Gastroesophageal sphincter (tissue), 4 donors: ENCODE results near the gene MBL2. TPM values are rescaled to one million over a fixed set of nuclear protein-coding genes. Genes with fewer than 3 reads are reported as not detected.

Experiments
- ATAC-seq: fragments of 150-250 bp; one replicate; pipeline ENCODE4 v1.9.1; 2016; ENCODE audit warnings: mild to moderate bottlenecking, moderate library complexity
- H3K27ac ChIP-seq, 4 donors: fragments of 200-600 bp; sonication (generic) in 3 of 4; 1 replicate in 3 of 4; 2 replicates in 1 of 4; pipeline ENCODE4 v1.5.1; 2016 to 2019
- H3K27me3 ChIP-seq: fragments of 200-600 bp; sonication (generic); one replicate; pipeline ENCODE4 v1.5.1; 2019
- H3K36me3 ChIP-seq, 2 donors: fragments of 200-600 bp; sonication (generic); one replicate each; pipeline ENCODE4 v1.5.1; 2019; ENCODE audit warnings: control low read depth in 1 of 2
- H3K4me1 ChIP-seq, 3 donors: fragments of 200-600 bp; sonication (generic); 1 replicate in 2 of 3; 2 replicates in 1 of 3; pipeline ENCODE4 v1.5.1; 2016 to 2019; ENCODE audit warnings: control low read depth in 2 of 3
- H3K4me3 ChIP-seq, 2 donors: fragments of 200-600 bp; sonication (generic); one replicate each; pipeline ENCODE4 v1.5.1; 2019; ENCODE audit warnings: mild to moderate bottlenecking in 1 of 2, moderate library complexity in 1 of 2
- H3K9me3 ChIP-seq, 3 donors: fragments of 200-600 bp; sonication (generic); one replicate each; pipeline ENCODE4 v1.5.1; 2017 to 2019; ENCODE audit warnings: control low read depth in 2 of 3
- EP300 ChIP-seq: sonication (generic); formaldehyde crosslinking; IDR thresholded peaks from one replicate; pipeline ENCODE4 v1.6.1; 2017; ENCODE audit warnings: antibody characterized with exemption, mild to moderate bottlenecking
- POLR2A ChIP-seq, 2 donors: fragments of 450-650 bp; IDR thresholded peaks; one replicate each; pipeline ENCODE4 v1.6.1; 2017; ENCODE audit warnings: antibody characterized with exemption in 2 of 2, mild to moderate bottlenecking in 2 of 2, moderate library complexity in 1 of 2
- POLR2AphosphoS5 ChIP-seq: sonication (generic); formaldehyde crosslinking; IDR thresholded peaks from one replicate; pipeline ENCODE4 v1.6.1; 2017; ENCODE audit warnings: antibody characterized with exemption
- WGBS, 2 donors: methylation state at CpG; one replicate each; pipeline ENCODE4 v1.1.5; 2018; ENCODE audit warnings: low coverage in 1 of 2; 5-methylcytosine and 5-hydroxymethylcytosine counted together
- total RNA-seq, 4 donors: library from RNA; depleted of rRNA; stranded (reverse); fragments of >200 nt; gene quantifications; one replicate each; pipeline ENCODE4 v1.1.0, GENCODE V29; 2016
- TF ChIP-seq, protein P1 (sequence below), 4 experiments: fragments of 200-600 bp in 2 of 4; fragments of 450-650 bp in 2 of 4; sonication (generic) in 1 of 4; IDR thresholded peaks; one replicate each; pipeline ENCODE4 v1.5.1; 2017 to 2019; ENCODE audit warnings: antibody characterized with exemption in 4 of 4, mild to moderate bottlenecking in 2 of 4, moderate library complexity in 2 of 4

The MBL2 gene
- total RNA-seq, 4 donors from 2014 or later: not detected

GRCh38 chr10:52738951-52739350 lies 33.6 kb downstream of the MBL2 start:
- no peak overlapping the region for H3K27ac ChIP-seq
- H3K4me1 ChIP-seq: no peaks in the 10 kb centered on the region
- no peak for TF ChIP-seq POLR2AphosphoS5
- TF ChIP-seq EP300: no peak
- TF ChIP-seq, protein P1, sequence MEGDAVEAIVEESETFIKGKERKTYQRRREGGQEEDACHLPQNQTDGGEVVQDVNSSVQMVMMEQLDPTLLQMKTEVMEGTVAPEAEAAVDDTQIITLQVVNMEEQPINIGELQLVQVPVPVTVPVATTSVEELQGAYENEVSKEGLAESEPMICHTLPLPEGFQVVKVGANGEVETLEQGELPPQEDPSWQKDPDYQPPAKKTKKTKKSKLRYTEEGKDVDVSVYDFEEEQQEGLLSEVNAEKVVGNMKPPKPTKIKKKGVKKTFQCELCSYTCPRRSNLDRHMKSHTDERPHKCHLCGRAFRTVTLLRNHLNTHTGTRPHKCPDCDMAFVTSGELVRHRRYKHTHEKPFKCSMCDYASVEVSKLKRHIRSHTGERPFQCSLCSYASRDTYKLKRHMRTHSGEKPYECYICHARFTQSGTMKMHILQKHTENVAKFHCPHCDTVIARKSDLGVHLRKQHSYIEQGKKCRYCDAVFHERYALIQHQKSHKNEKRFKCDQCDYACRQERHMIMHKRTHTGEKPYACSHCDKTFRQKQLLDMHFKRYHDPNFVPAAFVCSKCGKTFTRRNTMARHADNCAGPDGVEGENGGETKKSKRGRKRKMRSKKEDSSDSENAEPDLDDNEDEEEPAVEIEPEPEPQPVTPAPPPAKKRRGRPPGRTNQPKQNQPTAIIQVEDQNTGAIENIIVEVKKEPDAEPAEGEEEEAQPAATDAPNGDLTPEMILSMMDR (IDR thresholded peaks at IDR 0.05): no peak
- TF ChIP-seq POLR2A (IDR thresholded peaks at IDR 0.05): no peak
- no peaks in the 10 kb centered on the region for H3K36me3 ChIP-seq
- WGBS, 2 donors: 70 to 82% methylated on average over 2 to 5 of the region's 5 CpGs
- H3K27me3 ChIP-seq: no peaks in the 10 kb centered on the region
- H3K4me3 ChIP-seq: no peak overlapping the region
- no peak for ATAC-seq
- H3K9me3 ChIP-seq: peaks cover 0 to 9% (median 0%) of the 10 kb centered on the region in 3 donors

- Histone ChIP-seq H3K9me3 (no peaks in the 10 kb centered on the region), H3K27ac (no peak overlapping the region), H3K4me3 (no peak overlapping the region), H3K36me3 (no peaks in the 10 kb centered on the region), H3K27me3 (no peaks in the 10 kb centered on the region), H3K4me1 (no peaks in the 10 kb centered on the region)
- TF ChIP-seq POLR2A (IDR thresholded peaks at IDR 0.05) (no peak), EP300 (no peak)
- TF ChIP-seq, protein P1 (IDR thresholded peaks at IDR 0.05): peak in 2 of 4 experiments; percentile 21 to 25
- WGBS, 2 donors: 28 to 39% methylated on average over 9 of the region's 9 CpGs
- no peak for ATAC-seq
Measured at GRCh38 chr10:52729271-52730104, 43.1 kb downstream of the MBL2 start.

GRCh38 chr10:52720018-52720417 lies 52.6 kb downstream of the MBL2 start:
- Histone ChIP-seq H3K4me1 (no peaks in the 10 kb centered on the region), H3K27me3 (peaks cover 5% of the 10 kb centered on the region), H3K9me3 (peaks cover 0 to 6% (median 0%) of the 10 kb centered on the region in 3 donors), H3K36me3 (no peaks in the 10 kb centered on the region), H3K4me3 (no peak overlapping the region), H3K27ac (no peak overlapping the region)
- no peak for TF ChIP-seq POLR2AphosphoS5
- TF ChIP-seq, protein P1 (IDR thresholded peaks at IDR 0.05): no peak
- TF ChIP-seq POLR2A (IDR thresholded peaks at IDR 0.05): no peak
- TF ChIP-seq EP300: no peak
- no peak for ATAC-seq
- 84 to 91% methylated on average over 3 to 4 of the region's 4 CpGs for WGBS, 2 donors
